ENCODE results near the gene BASP1.

The BASP1 gene

DNA sequence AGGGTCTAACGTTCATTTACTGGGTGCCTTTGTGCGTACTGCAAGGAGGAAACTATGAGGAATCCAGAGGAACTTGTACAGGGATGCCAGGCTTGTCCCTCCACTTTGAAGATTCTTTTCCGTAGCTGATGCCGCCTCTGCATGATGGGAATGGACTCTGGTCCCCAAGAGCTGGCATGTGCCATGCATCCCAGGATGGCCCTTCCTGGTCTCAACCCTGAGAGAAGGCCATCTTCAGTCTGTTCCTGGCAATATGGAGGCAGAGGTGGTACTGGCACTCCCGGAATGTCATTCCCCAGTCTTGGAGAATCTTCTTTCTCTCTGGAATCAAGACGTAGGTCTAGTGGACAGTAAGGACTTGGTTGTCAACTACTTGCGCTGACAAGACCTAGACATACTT, 61.5 kb downstream of the BASP1 start:
- H3K4me3 ChIP-seq (ENCODE audit: low read length): no peak overlapping the region
- H3K27me3 ChIP-seq (ENCODE audit: insufficient read depth, low read length): no peaks in the 10 kb centered on the region
- peaks cover 32% of the 10 kb centered on the region for H3K36me3 ChIP-seq (ENCODE audit: insufficient read depth, low read depth, low read length)
- H3K9ac ChIP-seq (ENCODE audit: low read depth, low read length): no peak overlapping the region
- no peak overlapping the region for H3K27ac ChIP-seq (ENCODE audit: low read length)
- peaks cover 13% of the 10 kb centered on the region; the same call in 1 of the 2 replicates for H3K4me1 ChIP-seq (ENCODE audit: insufficient read depth, low read length)
- no peaks in the 10 kb centered on the region for H3K9me3 ChIP-seq (ENCODE audit: insufficient read depth, low read depth, low read length)

DNA sequence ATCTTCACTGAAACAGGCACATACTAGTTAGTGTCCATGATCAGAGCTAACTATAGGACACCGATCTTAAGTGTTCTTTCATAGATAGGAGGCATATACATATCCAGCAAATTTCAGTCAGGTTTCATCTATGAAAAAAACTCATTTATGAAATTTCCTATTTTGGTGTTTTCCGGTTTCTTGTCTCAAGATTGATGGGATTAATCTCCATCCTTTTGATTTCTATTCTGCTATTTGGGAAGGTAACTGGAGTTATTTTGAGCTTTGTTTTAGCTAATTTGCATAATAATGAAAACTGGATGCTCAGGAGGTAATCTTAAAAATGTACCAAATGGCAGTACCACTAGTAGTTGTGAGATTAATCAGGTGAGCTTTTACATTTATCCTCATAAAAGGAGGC, 62.1 kb downstream of the BASP1 start:
- Histone ChIP-seq H3K27ac (ENCODE audit: low read length) (no peak overlapping the region), H3K4me1 (ENCODE audit: insufficient read depth, low read length) (peaks cover 13% of the 10 kb centered on the region; the same call in 1 of the 2 replicates), H3K36me3 (ENCODE audit: insufficient read depth, low read depth, low read length) (peaks cover 26% of the 10 kb centered on the region), H3K9ac (ENCODE audit: low read depth, low read length) (no peak overlapping the region), H3K4me3 (ENCODE audit: low read length) (no peak overlapping the region), H3K27me3 (ENCODE audit: insufficient read depth, low read length) (no peaks in the 10 kb centered on the region), H3K9me3 (ENCODE audit: insufficient read depth, low read depth, low read length) (no peaks in the 10 kb centered on the region)

DNA sequence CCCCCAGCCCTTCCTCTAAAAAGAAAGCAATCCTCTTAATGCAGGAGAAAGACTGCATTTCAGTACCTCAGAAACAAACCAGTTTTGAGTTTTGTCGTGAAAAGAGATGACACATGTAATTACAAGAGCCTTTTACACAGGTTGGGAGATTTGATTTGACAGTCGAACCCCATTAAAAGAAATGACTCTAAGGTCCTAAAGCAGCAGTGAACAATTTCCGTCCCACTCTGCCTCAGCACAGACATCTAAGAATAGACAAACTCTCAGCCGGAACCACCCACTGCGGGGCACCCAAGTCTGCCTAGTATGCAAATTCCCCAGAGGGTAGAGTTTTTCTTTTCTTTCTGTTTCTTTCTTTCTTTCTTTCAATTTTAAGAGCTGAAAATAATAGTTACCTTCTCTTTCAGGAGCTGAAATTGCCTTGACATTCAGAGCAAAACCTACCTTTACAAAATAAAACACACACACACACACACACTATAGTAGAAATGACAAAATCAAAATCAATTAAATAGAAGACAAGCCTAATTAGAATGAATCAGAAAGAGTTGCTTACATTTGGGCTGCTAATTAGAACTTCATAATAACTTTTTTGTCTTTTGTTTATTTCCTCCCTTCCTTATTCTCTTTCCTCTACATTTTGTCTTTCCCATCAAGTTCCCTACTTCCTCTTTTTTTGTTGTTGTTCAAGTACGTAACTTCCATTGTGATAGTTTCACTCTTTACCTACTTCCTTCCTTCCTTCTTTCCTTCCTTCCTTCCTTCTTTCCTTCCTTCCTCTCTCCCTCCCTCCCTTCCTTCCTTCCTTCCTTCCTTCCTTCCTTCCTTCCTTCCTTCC, 65.1 kb downstream of the BASP1 start:
- Histone ChIP-seq H3K4me3 (ENCODE audit: low read length) (no peak overlapping the region), H3K27ac (ENCODE audit: low read length) (peak overlapping the region; percentile 3), H3K9me3 (ENCODE audit: insufficient read depth, low read depth, low read length) (no peaks in the 10 kb centered on the region), H3K36me3 (ENCODE audit: insufficient read depth, low read depth, low read length) (peaks cover 3% of the 10 kb centered on the region; the same call in 1 of the 2 replicates), H3K27me3 (ENCODE audit: insufficient read depth, low read length) (no peaks in the 10 kb centered on the region), H3K9ac (ENCODE audit: low read depth, low read length) (peak overlapping the region; percentile 34; the same call in 1 of the 2 replicates), H3K4me1 (ENCODE audit: insufficient read depth, low read length) (peaks cover 13% of the 10 kb centered on the region; the same call in 1 of the 2 replicates)

DNA sequence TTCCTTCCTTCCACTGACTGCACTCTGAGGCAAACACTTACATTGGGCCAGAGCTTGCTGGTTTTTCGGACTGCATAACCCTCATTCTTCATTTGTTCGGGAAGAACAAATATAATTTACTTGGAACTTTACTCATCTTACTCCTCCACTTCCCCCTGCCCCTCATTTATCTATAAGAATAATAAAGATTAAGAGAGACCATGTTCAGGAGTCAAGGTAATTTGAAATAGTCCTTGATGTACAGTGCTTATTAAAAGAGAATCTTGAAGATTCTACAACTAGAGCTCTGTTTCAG, 65.6 kb downstream of the BASP1 start:
- H3K4me1 ChIP-seq (ENCODE audit: insufficient read depth, low read length): peaks cover 13% of the 10 kb centered on the region; the same call in 1 of the 2 replicates
- no peak overlapping the region for H3K4me3 ChIP-seq (ENCODE audit: low read length)
- H3K9me3 ChIP-seq (ENCODE audit: insufficient read depth, low read depth, low read length): no peaks in the 10 kb centered on the region; the same call in 1 of the 2 replicates
- no peaks in the 10 kb centered on the region for H3K36me3 ChIP-seq (ENCODE audit: insufficient read depth, low read depth, low read length)
- H3K9ac ChIP-seq (ENCODE audit: low read depth, low read length): no peak overlapping the region
- H3K27me3 ChIP-seq (ENCODE audit: insufficient read depth, low read length): no peaks in the 10 kb centered on the region
- no peak overlapping the region for H3K27ac ChIP-seq (ENCODE audit: low read length)

DNA sequence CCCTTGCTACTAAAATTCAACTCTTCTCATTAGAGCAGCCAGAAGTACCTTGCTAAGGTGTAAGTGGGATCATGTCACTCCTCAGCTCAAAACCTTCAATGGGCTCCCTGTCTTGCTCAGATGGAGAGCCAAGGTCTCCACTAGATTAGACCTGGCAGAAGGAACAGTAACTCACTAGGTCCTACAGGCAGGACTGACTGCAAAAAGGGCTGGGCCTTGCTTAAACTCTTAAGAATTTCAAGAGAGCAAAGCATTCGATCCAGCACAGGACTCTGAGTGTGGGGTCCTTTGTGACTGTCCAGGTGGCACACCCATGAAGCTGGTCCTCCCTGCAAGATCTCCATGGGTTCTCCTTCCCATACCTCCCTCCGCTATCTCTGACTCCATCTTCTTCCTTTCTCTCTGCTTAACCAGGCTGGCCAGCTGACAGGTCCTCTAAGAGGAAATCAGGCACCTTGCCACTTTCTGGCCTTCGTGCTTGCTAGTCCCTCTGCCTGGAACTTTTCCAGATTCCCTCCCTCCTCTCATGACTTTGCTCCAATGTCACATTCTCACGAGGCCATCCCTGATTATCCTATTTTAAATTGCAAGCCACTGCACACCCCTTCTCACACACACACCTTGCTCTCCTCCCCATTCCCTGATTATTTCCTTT, 70.2 kb downstream of the BASP1 start:
- Histone ChIP-seq H3K27ac (ENCODE audit: low read length) (no peak overlapping the region), H3K9ac (ENCODE audit: low read depth, low read length) (no peak overlapping the region), H3K36me3 (ENCODE audit: insufficient read depth, low read depth, low read length) (no peaks in the 10 kb centered on the region), H3K27me3 (ENCODE audit: insufficient read depth, low read length) (no peaks in the 10 kb centered on the region), H3K4me3 (ENCODE audit: low read length) (no peak overlapping the region), H3K4me1 (ENCODE audit: insufficient read depth, low read length) (no peaks in the 10 kb centered on the region; the same call in 1 of the 2 replicates), H3K9me3 (ENCODE audit: insufficient read depth, low read depth, low read length) (peaks cover 4% of the 10 kb centered on the region)

DNA sequence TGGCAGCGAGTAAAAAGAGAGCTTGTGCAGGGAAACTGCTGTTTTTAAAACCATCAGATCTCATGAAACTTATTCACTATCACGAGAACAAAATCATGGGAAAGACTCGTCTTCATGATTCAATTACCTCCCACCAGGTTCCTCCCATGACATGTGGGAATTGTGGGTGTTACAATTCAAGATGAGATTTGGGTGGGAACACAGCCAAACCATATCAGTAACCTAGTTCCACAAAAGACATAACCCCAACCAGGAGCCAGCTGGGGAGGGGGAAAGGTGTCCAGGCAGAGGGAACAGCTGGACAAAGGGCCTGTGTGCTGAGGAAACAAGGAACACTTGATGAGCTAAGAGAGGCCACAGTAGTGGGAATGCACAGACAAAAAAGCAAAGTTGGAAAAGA, 71.1 kb downstream of the BASP1 start:
- H3K4me3 ChIP-seq (ENCODE audit: low read length): no peak overlapping the region
- H3K27ac ChIP-seq (ENCODE audit: low read length): no peak overlapping the region
- H3K4me1 ChIP-seq (ENCODE audit: insufficient read depth, low read length): no peaks in the 10 kb centered on the region
- no peaks in the 10 kb centered on the region for H3K36me3 ChIP-seq (ENCODE audit: insufficient read depth, low read depth, low read length)
- peaks cover 4% of the 10 kb centered on the region for H3K9me3 ChIP-seq (ENCODE audit: insufficient read depth, low read depth, low read length)
- H3K9ac ChIP-seq (ENCODE audit: low read depth, low read length): no peak overlapping the region
- no peaks in the 10 kb centered on the region for H3K27me3 ChIP-seq (ENCODE audit: insufficient read depth, low read length)

DNA sequence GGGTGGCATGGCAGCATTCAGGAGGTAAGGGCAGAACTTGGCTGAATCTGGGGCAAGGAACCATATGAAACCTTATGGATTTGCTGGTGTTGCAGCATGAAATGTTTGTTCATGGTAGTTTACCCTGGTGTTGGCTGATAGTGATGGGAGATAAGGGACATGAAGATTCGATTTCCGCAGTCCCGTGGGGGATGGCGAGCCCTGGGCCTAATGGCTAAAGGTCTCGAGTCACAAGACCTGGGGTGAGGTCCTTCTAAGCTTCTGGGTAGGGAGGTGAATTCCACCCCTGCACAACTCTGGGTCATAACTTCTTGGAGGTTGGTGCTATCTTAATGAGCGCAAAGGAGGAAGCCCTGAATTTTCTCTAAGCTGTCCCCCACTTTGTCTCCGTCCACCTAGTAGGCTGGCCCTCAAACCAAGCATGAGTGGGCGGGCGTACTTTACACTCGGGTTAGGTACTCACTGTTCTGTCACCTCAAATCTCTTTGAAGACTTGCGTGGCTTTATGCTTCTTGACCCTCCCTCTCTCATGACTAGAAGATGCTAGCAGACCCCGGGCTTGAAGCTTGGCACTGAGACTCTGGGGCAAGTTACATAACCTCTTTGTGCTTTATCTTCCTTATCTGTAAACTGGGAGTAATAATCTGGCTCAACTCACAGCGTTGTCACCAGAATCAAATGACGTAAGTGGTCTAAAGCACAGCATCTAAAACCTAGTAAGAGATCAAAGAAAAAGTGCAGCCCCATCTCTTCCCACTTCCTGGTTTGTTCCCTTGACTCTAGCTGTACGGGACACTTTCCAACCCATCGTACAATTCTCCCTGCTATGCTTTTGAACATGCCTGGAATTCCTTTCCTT, 72.5 kb downstream of the BASP1 start:
- no peaks in the 10 kb centered on the region for H3K27me3 ChIP-seq (ENCODE audit: insufficient read depth, low read length)
- H3K4me1 ChIP-seq (ENCODE audit: insufficient read depth, low read length): no peaks in the 10 kb centered on the region
- no peaks in the 10 kb centered on the region for H3K36me3 ChIP-seq (ENCODE audit: insufficient read depth, low read depth, low read length)
- no peak overlapping the region for H3K9ac ChIP-seq (ENCODE audit: low read depth, low read length)
- H3K9me3 ChIP-seq (ENCODE audit: insufficient read depth, low read depth, low read length): peaks cover 4% of the 10 kb centered on the region
- H3K27ac ChIP-seq (ENCODE audit: low read length): no peak overlapping the region
- no peak overlapping the region for H3K4me3 ChIP-seq (ENCODE audit: low read length)

DNA sequence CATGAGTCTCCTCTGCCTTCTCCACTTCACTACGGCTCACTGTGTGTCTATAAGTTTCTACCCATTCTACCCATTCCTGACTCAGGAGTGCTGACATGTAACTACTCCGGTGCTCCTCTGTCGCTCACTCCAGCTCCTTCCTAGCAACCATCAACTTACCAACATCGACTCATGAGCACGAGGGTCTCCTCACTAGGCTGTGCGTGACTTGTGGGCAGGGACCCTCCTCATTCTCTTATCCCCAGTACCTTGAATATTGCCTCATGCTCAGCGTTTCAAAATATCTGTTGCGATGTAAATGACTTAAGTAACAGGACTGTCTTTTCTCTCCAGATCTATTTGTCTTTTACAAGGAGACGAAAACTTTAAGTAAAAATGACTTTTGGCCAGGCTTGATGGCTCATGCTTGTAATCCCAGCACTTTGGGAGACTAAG, 73.1 kb downstream of the BASP1 start:
- no peak overlapping the region for H3K9ac ChIP-seq (ENCODE audit: low read depth, low read length)
- H3K27me3 ChIP-seq (ENCODE audit: insufficient read depth, low read length): no peaks in the 10 kb centered on the region
- H3K36me3 ChIP-seq (ENCODE audit: insufficient read depth, low read depth, low read length): no peaks in the 10 kb centered on the region
- H3K27ac ChIP-seq (ENCODE audit: low read length): no peak overlapping the region
- H3K9me3 ChIP-seq (ENCODE audit: insufficient read depth, low read depth, low read length): peaks cover 4% of the 10 kb centered on the region
- H3K4me3 ChIP-seq (ENCODE audit: low read length): no peak overlapping the region
- no peaks in the 10 kb centered on the region for H3K4me1 ChIP-seq (ENCODE audit: insufficient read depth, low read length)

DNA sequence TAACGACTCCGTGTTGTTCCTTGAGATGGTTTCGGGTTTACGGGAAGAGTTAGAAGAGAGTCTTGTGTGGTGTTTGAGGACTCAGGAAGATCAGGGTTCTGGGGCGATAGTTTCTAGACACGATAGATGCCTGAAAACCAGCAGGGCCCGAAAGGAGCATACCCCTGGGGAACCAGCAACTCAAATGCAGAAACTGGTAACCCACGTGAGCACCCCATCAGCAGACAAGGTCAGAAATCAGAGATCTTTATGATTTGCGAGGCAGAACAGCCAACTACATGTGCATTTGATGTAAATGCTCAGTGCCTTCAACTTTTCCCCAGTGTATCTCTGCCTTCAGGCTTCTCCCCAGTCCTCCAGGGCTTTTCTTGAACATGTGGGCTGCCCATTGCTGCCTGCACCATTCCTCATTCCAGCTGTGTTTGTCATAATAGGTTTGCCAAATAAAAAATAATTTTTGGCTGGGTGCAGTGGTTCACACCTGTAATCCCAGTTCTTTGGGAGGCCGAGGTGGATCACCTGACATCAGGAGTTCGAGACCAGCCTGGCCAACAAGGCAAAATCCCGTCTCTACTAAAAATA, 75.1 kb downstream of the BASP1 start:
- no peak overlapping the region for H3K27ac ChIP-seq (ENCODE audit: low read length)
- peaks cover 4% of the 10 kb centered on the region for H3K9me3 ChIP-seq (ENCODE audit: insufficient read depth, low read depth, low read length)
- no peaks in the 10 kb centered on the region for H3K4me1 ChIP-seq (ENCODE audit: insufficient read depth, low read length)

DNA sequence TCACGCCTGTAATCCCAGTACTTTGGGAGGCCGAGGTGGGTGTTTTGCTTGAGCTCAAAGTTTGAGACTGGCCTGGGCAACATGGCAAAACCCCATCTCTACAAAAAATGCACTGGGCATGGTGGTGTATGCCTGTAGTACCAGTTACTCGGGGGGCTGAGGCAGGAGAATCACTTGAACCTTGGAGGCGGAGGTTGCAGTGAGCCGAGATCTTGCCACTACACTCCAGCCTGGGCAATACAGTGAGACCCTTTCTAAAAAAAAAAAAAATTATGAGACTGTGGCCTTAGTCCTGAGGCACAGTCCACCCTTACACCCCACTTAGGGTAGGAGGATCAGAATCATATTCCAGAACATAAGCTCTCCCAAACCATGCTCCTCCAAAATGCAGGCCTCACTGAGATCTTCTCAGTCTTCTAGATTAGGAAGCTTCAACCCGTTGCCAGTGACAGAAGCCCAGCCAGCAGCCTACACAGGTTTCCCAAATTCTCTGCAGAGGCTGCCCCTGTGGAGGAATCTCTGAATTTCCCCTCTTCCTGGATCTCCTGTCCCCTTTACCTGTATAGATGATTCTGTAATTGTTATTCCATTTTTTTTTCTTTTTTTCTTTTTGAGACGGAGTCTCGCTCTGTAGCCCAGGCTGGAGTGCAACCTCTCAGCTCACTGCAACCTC, 77.3 kb downstream of the BASP1 start:
- no peak overlapping the region for H3K27ac ChIP-seq (ENCODE audit: low read length)
- no peaks in the 10 kb centered on the region for H3K36me3 ChIP-seq (ENCODE audit: insufficient read depth, low read depth, low read length)
- no peak overlapping the region for H3K9ac ChIP-seq (ENCODE audit: low read depth, low read length)
- H3K4me3 ChIP-seq (ENCODE audit: low read length): no peak overlapping the region
- no peaks in the 10 kb centered on the region for H3K9me3 ChIP-seq (ENCODE audit: insufficient read depth, low read depth, low read length)
- H3K4me1 ChIP-seq (ENCODE audit: insufficient read depth, low read length): no peaks in the 10 kb centered on the region
- no peaks in the 10 kb centered on the region for H3K27me3 ChIP-seq (ENCODE audit: insufficient read depth, low read length)

More for the DNA sequence above, 75.1 kb downstream of the BASP1 start:
- Histone ChIP-seq H3K4me3 (ENCODE audit: low read length) (no peak overlapping the region), H3K27me3 (ENCODE audit: insufficient read depth, low read length) (no peaks in the 10 kb centered on the region), H3K36me3 (ENCODE audit: insufficient read depth, low read depth, low read length) (no peaks in the 10 kb centered on the region), H3K9ac (ENCODE audit: low read depth, low read length) (no peak overlapping the region)

DNA sequence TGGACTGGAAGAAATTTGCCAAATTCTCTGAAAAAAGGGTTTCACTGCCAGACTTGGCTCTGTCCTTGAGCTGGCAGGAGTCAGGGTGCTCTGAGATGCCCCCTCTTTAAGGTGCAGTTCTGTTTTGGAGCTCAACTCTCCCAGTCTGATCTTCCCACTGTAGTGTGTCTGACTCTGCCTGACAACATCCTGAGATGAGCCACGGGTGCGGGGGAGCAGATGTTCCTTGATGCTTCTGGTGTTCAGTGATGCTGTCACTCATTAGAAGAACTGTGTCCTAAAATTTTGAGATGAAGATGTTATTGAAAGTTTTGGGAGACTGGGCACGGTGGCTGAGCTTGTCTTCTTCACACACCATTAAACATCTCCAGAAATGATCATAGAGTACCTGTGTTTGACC, 78.2 kb downstream of the BASP1 start:
- Histone ChIP-seq H3K36me3 (ENCODE audit: insufficient read depth, low read depth, low read length) (no peaks in the 10 kb centered on the region), H3K27me3 (ENCODE audit: insufficient read depth, low read length) (no peaks in the 10 kb centered on the region), H3K9me3 (ENCODE audit: insufficient read depth, low read depth, low read length) (no peaks in the 10 kb centered on the region), H3K27ac (ENCODE audit: low read length) (no peak overlapping the region), H3K4me1 (ENCODE audit: insufficient read depth, low read length) (no peaks in the 10 kb centered on the region), H3K4me3 (ENCODE audit: low read length) (no peak overlapping the region), H3K9ac (ENCODE audit: low read depth, low read length) (no peak overlapping the region)

Measured in iPS-20b (cell line).